ACC112 (cell line): ENCODE data around the gene ZDHHC11.
"Not testable (repeated sequence)": the region's sequence is repeated elsewhere in the genome, so short reads cannot be mapped to it uniquely, and the experiment has no call there.

Experiments
- H2AFZ ChIP-seq: fragments of 200-600 bp; sonication (generic); one replicate; pipeline ENCODE4 v1.6.0; 2017; ENCODE audit warnings: antibody characterized with exemption, low read length; ENCODE audit not compliant: unreplicated experiment
- H3K27ac ChIP-seq: fragments of 200-600 bp; sonication (generic); 2 replicates; pipeline ENCODE4 v1.5.1; 2014; ENCODE audit warnings: low read depth, mild to moderate bottlenecking, antibody characterized with exemption, low read length, moderate library complexity
- H3K27me3 ChIP-seq: fragments of 200-600 bp; sonication (generic); 2 replicates; pipeline ENCODE4 v1.6.1; 2014; ENCODE audit warnings: mild to moderate bottlenecking, antibody characterized with exemption, low read length, moderate library complexity, mixed read lengths; ENCODE audit not compliant: insufficient read depth
- H3K36me3 ChIP-seq: fragments of 200-600 bp; sonication (generic); 2 replicates; pipeline ENCODE4 v1.6.1; 2016; ENCODE audit warnings: mild to moderate bottlenecking, antibody characterized with exemption, low read length, moderate library complexity, mixed read lengths; ENCODE audit not compliant: insufficient read depth
- H3K4me1 ChIP-seq: fragments of 200-600 bp; sonication (generic); one replicate; pipeline ENCODE4 v1.6.1; 2016; ENCODE audit warnings: low read length, mixed read lengths; ENCODE audit not compliant: insufficient read depth, unreplicated experiment, control insufficient read depth
- H3K4me3 ChIP-seq: fragments of 200-600 bp; sonication (generic); 2 replicates; pipeline ENCODE4 v1.5.1; 2014; ENCODE audit warnings: mild to moderate bottlenecking, low read depth, low read length
- H3K79me2 ChIP-seq: fragments of 200-600 bp; sonication (generic); one replicate; pipeline ENCODE4 v1.6.0; 2016; ENCODE audit warnings: low read length; ENCODE audit not compliant: control insufficient read depth, unreplicated experiment, insufficient read depth

ZDHHC11 gene

DNA sequence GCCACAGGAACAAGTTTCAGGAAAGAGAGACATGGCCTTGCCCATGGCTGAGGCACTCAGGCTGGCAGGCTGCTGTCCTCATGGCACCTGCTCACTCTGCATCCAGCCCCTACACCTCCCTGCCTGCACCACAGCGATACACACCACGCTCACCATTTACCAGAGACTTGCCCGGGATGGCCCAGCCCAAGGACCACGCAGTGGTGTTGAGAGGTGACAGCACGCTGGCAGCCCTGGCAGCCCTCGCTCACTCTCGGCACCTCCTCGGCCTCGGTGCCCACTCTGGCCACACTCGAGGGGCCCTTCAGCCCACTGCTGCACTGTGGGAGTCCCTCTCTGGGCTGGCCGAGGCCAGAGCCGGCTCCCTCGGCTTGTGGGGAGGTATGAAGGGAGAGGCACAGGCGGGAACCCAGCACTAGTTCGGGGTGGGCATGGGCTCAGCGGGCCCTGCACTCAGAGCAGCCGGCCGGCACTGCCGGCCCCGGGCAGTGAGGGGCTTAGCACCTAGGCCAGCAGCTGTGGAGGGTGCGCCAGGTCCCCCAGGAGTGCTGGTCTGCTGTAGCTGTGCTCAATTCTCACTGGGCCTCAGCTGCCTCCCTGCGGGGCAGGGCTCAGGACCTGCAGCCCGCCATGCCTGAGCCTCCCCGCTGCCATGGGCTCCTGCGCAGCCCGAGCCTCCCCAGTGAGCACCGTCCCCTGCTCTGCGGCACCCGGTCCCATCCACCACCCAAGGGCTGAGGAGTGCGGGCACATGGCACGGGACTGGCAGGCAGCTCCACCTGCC, 86.6 kb downstream of the ZDHHC11 start:
- Histone ChIP-seq H3K4me3 (no peak overlapping the region), H3K36me3 (no peaks in the 10 kb centered on the region), H3K4me1 (no peaks in the 10 kb centered on the region), H2AFZ (no peak overlapping the region), H3K79me2 (no peaks in the 10 kb centered on the region), H3K27me3 (peaks cover 7% of the 10 kb centered on the region; the same call in 1 of the 2 replicates), H3K27ac (no peak overlapping the region)

DNA sequence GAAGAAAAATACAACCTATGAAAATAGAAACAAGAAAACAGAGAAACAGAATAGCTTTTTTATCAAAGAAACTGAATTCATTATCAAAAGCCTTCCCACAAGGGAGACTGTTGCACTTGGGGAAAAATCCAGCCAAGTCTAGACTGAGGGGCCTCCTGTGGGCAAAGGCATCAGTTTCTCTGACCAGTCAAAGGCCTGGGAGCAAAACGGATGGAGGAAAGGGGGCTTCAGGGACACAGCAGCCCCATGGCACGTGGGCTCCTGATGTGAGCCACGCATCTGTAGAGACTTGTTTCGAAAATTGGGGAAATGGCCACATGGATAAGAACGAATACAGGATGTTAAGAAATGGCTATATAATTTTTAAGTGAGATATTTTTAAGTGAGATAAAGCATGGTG, 87.4 kb downstream of the ZDHHC11 start:
- H2AFZ ChIP-seq, result no peak overlapping the region
- no peak overlapping the region for H3K4me3 ChIP-seq
- no peaks in the 10 kb centered on the region for H3K4me1 ChIP-seq
- H3K27ac ChIP-seq, result no peak overlapping the region
- no peaks in the 10 kb centered on the region for H3K36me3 ChIP-seq
- H3K79me2 ChIP-seq, result no peaks in the 10 kb centered on the region
- H3K27me3 ChIP-seq, result peaks cover 14% of the 10 kb centered on the region; the same call in 1 of the 2 replicates

- H3K4me1 ChIP-seq, H3K4me3 ChIP-seq, H3K36me3 ChIP-seq, H3K27ac ChIP-seq, H2AFZ ChIP-seq, H3K79me2 ChIP-seq: not testable (repeated sequence)
- peaks cover 18% of the 10 kb centered on the region; the same call in 1 of the 2 replicates for H3K27me3 ChIP-seq
Measured at GRCh38 chr5:762996-763395, 87.8 kb downstream of the ZDHHC11 start.

- Histone ChIP-seq H3K27me3 (peaks cover 25% of the 10 kb centered on the region), H3K36me3 (no peaks in the 10 kb centered on the region), H2AFZ (no peak overlapping the region), H3K4me1 (no peaks in the 10 kb centered on the region), H3K27ac (no peak overlapping the region), H3K79me2 (no peaks in the 10 kb centered on the region), H3K4me3 (no peak overlapping the region)
Measured at GRCh38 chr5:761854-762710, 88.7 kb downstream of the ZDHHC11 start.

- H3K36me3 ChIP-seq, result no peaks in the 10 kb centered on the region
- no peak overlapping the region for H3K4me3 ChIP-seq
- no peak overlapping the region for H3K27ac ChIP-seq
- peaks cover 25% of the 10 kb centered on the region for H3K27me3 ChIP-seq
- H3K4me1 ChIP-seq, result no peaks in the 10 kb centered on the region
- H3K79me2 ChIP-seq, result no peaks in the 10 kb centered on the region
- H2AFZ ChIP-seq, result no peak overlapping the region
Measured at GRCh38 chr5:761059-761771, 89.6 kb downstream of the ZDHHC11 start.

GRCh38 chr5:760363-761058, 90.3 kb downstream of the ZDHHC11 start:
- Histone ChIP-seq H3K4me3 (no peak overlapping the region), H3K27ac (no peak overlapping the region), H3K79me2 (no peaks in the 10 kb centered on the region), H3K4me1 (no peaks in the 10 kb centered on the region), H3K36me3 (no peaks in the 10 kb centered on the region), H2AFZ (no peak overlapping the region), H3K27me3 (peaks cover 25% of the 10 kb centered on the region)

DNA sequence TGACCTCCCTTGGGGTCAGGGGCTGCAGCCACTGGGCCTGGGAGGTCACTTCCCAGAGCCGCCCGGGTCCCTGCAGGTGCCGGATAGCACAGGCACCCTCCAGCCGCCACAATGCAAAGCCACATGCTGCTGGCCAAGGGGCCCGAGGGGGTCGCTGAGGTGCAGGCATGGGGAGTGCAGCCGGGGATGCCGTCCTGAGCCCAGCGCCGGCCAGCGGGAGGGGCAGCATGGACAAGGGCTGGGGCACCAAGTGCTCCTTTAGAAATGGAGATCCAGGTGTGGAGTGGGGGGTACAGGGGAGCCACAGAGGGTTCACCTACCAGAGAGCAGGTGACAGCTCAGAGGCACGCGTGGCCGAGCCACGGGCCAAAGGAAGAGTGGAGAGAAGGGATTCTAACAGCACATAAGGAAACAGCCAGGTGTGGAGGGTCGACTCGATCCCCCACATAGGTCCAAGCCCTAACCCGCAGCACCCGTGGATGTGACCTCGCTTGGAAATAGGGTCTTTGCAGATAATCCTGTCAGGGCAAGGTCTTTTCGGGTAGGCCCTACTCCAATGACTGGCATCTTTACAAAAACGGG, 90.9 kb downstream of the ZDHHC11 start:
- Histone ChIP-seq H2AFZ (no peak overlapping the region), H3K27ac (no peak overlapping the region), H3K27me3 (peaks cover 25% of the 10 kb centered on the region), H3K4me3 (no peak overlapping the region), H3K36me3 (no peaks in the 10 kb centered on the region), H3K79me2 (no peaks in the 10 kb centered on the region), H3K4me1 (no peaks in the 10 kb centered on the region)

DNA sequence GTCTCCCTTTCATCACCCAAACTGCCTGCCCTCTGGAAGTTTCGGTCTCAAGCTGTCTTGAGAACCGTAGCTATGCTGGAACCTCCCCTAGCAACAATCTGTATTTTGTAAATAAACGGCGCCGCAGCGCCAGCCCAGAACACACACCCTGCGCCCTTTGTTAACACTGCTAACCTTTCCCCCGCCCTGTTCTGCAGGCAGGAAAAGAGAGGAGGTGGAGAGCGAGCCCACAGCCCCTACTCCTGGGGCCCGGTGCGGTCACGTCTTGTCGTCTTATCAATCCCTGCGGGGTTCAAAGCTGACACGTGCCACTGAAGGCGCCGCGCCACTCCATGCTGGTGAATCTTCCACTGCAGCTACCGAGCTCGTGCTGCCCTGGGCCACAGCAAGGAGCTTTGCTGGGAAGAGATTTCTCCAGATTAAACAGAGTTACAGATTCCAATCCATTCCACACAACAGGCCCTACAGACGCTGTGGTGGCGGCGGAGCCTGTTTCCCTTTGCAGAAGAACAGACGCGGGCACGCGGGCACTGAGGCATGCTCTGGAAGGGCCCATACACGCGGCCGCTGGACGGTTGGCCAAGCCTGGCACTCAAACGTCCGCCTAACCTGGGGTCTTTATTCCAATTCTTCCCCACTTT, 91.6 kb downstream of the ZDHHC11 start:
- H3K36me3 ChIP-seq, result no peaks in the 10 kb centered on the region
- H3K27me3 ChIP-seq, result peaks cover 25% of the 10 kb centered on the region
- no peak overlapping the region for H2AFZ ChIP-seq
- no peaks in the 10 kb centered on the region for H3K79me2 ChIP-seq
- H3K4me3 ChIP-seq, result no peak overlapping the region
- no peaks in the 10 kb centered on the region for H3K4me1 ChIP-seq
- H3K27ac ChIP-seq, result no peak overlapping the region

DNA sequence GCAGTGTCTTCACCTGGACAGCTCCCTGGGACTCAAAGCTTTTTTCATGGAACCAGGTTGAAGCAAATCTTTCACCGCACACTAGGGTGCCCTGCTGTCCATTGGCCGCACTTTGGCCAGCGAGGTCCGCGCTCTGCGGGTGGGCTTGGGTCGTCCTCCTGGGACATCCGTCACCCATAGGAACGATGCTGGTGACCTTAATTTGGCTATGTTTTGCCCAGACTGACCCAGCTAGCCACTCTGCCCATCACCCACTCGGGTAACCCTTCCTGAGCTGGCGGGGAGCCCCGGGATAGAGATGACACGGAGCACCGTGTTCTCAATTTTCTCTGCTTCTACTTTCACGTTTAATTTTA, 92.1 kb downstream of the ZDHHC11 start:
- H2AFZ ChIP-seq, result no peak overlapping the region
- H3K79me2 ChIP-seq, result no peaks in the 10 kb centered on the region
- no peaks in the 10 kb centered on the region for H3K4me1 ChIP-seq
- peaks cover 23% of the 10 kb centered on the region for H3K27me3 ChIP-seq
- no peak overlapping the region for H3K27ac ChIP-seq
- no peaks in the 10 kb centered on the region for H3K36me3 ChIP-seq
- no peak overlapping the region for H3K4me3 ChIP-seq
